Measurements from ENCODE around the gene RYR2. TPM values are rescaled to one million over a fixed set of nuclear protein-coding genes. Genes with fewer than 3 reads are reported as not detected.

RYR2 gene
- total RNA-seq, 2 experiments from 2014 or later: not detected

DNA sequence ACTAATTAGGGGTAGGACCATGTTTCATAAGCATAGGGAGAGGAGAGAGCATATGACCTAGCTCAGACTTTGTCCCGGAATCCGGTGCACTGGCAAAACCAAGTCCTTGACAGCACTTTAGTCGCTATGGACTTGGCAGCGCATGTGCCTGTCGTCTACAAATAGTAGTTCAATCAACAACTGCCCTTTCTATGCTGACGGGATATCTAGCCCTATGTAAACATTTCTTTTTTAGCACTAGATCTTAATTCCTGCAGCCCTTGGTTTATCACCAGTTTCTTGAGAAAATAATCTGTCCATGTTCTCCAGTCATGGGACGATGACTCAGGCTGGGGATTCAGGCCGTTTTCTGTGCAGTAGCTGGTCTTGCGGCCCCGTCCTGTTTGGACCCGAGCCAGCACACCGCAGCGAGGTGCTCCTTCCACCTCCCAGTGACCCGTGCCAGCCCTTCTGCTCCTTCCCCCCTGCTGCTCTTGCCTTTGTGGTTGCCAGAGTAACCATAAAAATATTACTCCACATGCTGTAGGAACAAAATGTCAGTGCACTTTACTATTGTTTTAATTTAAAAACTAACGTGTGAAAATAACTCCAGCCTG lies 29.1 kb upstream of the RYR2 start:
- CTCF ChIA-PET: no interaction called here
- no peak overlapping the region for H3K27ac Mint-ChIP-seq
- H3K9me3 Mint-ChIP-seq: no peaks in the 10 kb centered on the region
- H3K4me3 Mint-ChIP-seq: no peak overlapping the region
- H3K36me3 Mint-ChIP-seq (ENCODE audit: low read depth): no peaks in the 10 kb centered on the region
- H3K27me3 Mint-ChIP-seq: no peaks in the 10 kb centered on the region
- no peaks in the 10 kb centered on the region for H3K4me1 Mint-ChIP-seq
- no peak for DNase-seq
- POLR2A ChIA-PET: no interaction called here

DNA sequence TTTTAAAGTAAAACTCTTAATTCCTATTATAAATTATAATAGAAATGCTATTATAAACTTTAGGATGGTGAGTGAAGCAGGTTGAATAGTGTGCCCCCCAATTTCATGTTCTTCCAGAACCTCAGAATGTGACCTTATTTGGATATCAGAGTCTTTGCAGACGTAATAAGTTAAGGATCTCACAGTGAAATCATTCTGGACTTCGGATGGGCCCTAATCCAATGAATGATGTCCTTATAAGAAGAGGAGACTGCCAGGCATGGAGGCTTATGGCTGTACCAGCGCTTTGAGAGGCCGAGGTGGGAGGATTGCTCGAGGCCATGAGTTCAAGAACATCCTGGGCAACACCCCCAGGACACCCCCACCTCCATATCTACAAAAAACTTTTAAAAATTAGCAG lies 28.4 kb upstream of the RYR2 start:
- Mint-ChIP-seq H3K9me3 (no peaks in the 10 kb centered on the region), H3K27me3 (no peaks in the 10 kb centered on the region), H3K4me3 (no peak overlapping the region), H3K36me3 (ENCODE audit: low read depth) (no peaks in the 10 kb centered on the region), H3K4me1 (no peaks in the 10 kb centered on the region), H3K27ac (no peak overlapping the region)
- ChIA-PET POLR2A (no interaction called here), CTCF (no interaction called here)
- no peak for DNase-seq

DNA sequence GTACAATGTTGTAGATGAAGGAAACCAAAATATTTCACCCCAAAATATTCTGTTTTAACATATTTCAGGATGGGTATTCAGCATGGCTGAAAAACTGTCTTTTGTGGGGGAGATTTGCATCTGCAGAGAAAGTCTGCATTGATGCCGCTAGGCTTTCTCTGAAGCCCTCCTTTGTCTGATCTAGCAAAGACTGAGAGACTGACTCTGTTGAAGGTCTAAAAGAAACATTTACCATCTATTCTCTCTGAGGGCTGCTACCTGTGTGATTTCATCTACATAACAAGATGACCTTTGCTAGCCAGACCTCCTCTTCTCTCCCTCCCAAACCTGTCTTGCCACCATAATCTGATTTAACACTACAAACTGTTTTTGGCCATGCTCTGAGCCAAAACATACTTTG lies 25.4 kb upstream of the RYR2 start:
- no peak overlapping the region for H3K4me3 Mint-ChIP-seq
- CTCF ChIA-PET: no interaction called here
- POLR2A ChIA-PET: no interaction called here
- no peak for DNase-seq
- H3K27me3 Mint-ChIP-seq: no peaks in the 10 kb centered on the region
- no peaks in the 10 kb centered on the region for H3K36me3 Mint-ChIP-seq (ENCODE audit: low read depth)
- H3K9me3 Mint-ChIP-seq: no peaks in the 10 kb centered on the region
- H3K27ac Mint-ChIP-seq: no peak overlapping the region
- no peaks in the 10 kb centered on the region for H3K4me1 Mint-ChIP-seq

DNA sequence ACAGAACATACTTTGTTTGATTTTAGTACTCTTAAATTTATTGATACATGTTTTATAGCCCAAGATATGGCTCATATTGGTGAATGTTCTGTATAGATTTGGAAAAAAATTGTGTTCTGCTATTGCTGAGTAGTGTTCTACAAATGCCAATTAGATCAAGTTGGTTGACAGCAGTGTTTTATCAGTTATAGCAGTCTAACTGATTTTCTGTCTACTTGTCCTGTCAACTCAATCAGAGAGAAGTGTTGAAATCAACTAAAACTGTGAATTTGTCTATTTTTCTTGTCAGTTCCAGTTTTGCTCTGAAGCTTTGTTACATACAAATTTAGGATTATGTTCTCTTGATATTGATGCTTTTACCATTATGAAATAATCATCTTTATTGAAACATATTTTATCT lies 23.1 kb upstream of the RYR2 start:
- Mint-ChIP-seq H3K9me3 (no peaks in the 10 kb centered on the region), H3K36me3 (ENCODE audit: low read depth) (no peaks in the 10 kb centered on the region), H3K4me1 (no peaks in the 10 kb centered on the region), H3K4me3 (no peak overlapping the region), H3K27ac (no peak overlapping the region), H3K27me3 (no peaks in the 10 kb centered on the region)
- CTCF ChIA-PET: no interaction called here
- no peak for DNase-seq
- POLR2A ChIA-PET: no interaction called here

DNA sequence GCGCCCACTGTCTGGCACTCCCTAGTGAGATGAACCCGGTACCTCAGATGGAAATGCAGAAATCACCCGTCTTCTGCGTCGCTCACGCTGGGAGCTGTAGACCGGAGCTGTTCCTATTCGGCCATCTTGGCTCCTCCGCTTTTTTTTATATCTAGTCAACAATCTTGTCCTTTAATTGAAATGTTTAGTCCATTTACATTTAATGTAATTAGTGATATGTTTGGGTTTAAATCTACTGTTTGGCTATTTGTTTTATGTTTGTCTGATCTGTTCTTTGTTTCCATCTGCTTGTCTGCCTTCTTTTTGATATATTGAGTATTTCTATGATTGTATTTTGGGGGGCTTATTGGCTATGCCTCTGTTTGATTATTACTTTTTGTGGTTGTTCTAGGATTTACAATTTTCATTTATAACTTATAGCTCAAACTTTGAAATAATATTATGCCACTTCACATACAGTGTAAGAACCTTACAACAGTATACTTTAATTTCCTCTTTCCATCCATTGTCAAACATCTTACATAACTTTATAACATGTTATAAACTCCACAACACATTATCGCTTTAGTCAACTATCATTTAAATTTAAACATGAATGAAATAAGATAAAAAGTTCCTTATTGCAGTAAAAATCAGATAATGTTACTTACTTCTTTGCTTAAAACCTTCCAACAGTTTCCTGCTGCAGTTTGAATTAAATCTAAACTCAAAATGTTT lies 16.5 kb upstream of the RYR2 start:
- no peaks in the 10 kb centered on the region for H3K27me3 Mint-ChIP-seq
- CTCF ChIA-PET: no interaction called here

DNA sequence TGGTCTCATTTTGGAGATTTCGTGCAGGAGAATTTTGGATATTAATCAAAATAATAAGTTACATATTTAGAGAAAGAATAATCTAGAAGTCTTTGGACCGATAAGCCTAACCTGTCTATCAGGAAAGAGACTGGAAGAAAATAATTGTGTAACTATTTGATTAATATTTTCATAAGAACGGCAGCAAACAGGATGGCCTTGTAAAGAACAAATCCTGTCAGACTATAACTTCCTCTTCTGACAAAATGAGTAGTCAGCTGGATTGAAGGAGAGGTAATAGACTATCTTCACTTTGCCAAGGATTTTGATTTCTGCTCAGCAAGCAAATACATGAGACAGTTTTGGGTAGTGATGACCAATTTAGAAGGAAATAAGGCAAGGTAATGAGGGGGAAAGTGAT lies 12.7 kb upstream of the RYR2 start:
- H3K4me1 Mint-ChIP-seq: no peaks in the 10 kb centered on the region
- CTCF ChIA-PET: no interaction called here

More for the DNA sequence above, 16.5 kb upstream of the RYR2 start:
- Mint-ChIP-seq H3K36me3 (ENCODE audit: low read depth) (no peaks in the 10 kb centered on the region), H3K27ac (no peak overlapping the region), H3K4me3 (no peak overlapping the region), H3K9me3 (peaks cover 4% of the 10 kb centered on the region), H3K4me1 (no peaks in the 10 kb centered on the region)
- POLR2A ChIA-PET: no interaction called here
- no peak for DNase-seq

DNA sequence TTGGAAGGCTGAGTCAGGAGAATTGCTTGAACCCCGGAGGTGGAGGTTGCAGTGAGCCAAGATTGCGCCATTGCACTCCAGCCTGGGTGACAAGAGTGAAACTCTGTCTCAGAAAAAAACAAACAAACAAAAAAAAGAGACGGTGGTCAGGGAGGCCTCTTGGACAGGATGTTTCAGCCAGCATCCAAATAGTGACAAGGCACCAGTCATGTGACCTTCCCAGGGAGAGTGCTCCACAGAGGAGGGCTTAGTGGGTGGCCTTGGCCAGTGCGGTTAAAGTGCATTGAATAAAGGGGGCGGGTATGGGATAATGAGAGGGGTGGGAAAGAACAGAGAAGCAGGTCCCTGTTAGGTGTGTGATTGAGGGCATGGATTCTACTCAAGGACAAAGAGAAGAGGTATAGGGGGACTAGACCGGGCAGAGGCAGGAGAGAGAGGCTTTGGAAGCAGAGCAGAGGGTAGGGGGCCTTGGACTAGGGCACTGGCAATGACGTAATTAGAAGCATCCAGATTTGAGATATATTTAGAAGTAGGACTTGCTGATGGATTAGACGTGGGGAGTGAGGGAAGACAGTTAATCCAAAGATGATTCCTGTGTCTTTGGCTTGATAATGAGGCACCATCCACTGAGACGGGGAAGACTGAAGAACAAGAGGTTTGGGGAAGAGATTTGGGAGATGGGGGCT lies 12.0 kb upstream of the RYR2 start:
- Mint-ChIP-seq H3K36me3 (ENCODE audit: low read depth) (no peaks in the 10 kb centered on the region), H3K27me3 (peaks cover 5% of the 10 kb centered on the region)

More for the DNA sequence above, 12.7 kb upstream of the RYR2 start:
- peaks cover 4% of the 10 kb centered on the region for H3K9me3 Mint-ChIP-seq
- H3K27ac Mint-ChIP-seq: no peak overlapping the region
- H3K36me3 Mint-ChIP-seq (ENCODE audit: low read depth): no peaks in the 10 kb centered on the region
- peaks cover under 1% of the 10 kb centered on the region for H3K27me3 Mint-ChIP-seq
- POLR2A ChIA-PET: no interaction called here
- H3K4me3 Mint-ChIP-seq: no peak overlapping the region
- no peak for DNase-seq

DNA sequence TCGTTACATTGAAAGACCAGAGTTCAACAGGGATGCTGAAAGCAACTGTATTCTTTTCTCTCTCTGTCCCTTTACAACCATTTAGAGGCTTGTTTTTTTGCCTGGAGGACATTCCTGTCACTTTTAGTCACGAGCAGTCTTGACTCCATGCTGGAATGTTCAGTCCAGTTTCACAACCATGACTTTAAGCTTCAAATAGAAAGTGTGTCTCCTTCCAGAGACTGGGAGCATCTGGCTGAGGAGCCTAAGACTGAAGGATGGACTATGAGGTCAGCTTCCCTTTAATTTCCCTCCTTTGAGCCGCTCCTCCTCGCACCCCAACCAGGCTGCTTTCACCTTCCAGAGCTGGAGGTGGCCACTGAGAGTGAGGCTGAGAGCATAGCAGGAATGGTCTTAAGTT lies 10.5 kb upstream of the RYR2 start:
- Mint-ChIP-seq H3K4me1 (no peaks in the 10 kb centered on the region), H3K27ac (no peak overlapping the region), H3K4me3 (no peak overlapping the region), H3K9me3 (no peaks in the 10 kb centered on the region), H3K27me3 (peaks cover 5% of the 10 kb centered on the region), H3K36me3 (ENCODE audit: low read depth) (no peaks in the 10 kb centered on the region)
- CTCF ChIA-PET: no interaction called here
- no peak for DNase-seq
- POLR2A ChIA-PET: no interaction called here

More for the DNA sequence above, 12.0 kb upstream of the RYR2 start:
- ChIA-PET CTCF (no interaction called here), POLR2A (no interaction called here)
- Mint-ChIP-seq H3K9me3 (peaks cover 4% of the 10 kb centered on the region), H3K4me1 (no peaks in the 10 kb centered on the region), H3K27ac (no peak overlapping the region), H3K4me3 (no peak overlapping the region)
- DNase-seq: no peak

DNA sequence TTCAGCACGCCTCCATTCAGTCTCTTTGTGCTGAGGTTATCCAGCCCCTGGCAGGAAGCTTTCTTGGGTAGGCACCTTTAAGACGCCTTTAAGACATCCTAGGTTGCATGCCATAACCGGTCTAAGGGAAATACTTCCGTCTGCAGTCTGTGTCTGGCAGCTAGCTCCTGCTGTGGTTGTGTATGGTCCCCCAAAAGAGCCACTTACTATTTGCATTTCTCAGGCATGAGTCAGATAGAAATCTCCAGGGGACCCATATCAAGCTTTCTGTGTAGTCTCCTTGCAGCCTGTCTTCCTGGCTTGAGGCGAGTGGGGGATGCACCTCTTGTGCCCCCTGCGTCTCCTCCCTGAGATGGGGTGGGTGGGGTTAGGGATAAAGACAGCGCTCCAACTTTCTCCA lies 10.0 kb upstream of the RYR2 start:
- POLR2A ChIA-PET: no interaction called here
- Mint-ChIP-seq H3K36me3 (ENCODE audit: low read depth) (no peaks in the 10 kb centered on the region), H3K27ac (no peak overlapping the region), H3K27me3 (peaks cover 5% of the 10 kb centered on the region), H3K9me3 (no peaks in the 10 kb centered on the region), H3K4me1 (no peaks in the 10 kb centered on the region), H3K4me3 (no peak overlapping the region)
- CTCF ChIA-PET: no interaction called here
- DNase-seq: no peak

DNA sequence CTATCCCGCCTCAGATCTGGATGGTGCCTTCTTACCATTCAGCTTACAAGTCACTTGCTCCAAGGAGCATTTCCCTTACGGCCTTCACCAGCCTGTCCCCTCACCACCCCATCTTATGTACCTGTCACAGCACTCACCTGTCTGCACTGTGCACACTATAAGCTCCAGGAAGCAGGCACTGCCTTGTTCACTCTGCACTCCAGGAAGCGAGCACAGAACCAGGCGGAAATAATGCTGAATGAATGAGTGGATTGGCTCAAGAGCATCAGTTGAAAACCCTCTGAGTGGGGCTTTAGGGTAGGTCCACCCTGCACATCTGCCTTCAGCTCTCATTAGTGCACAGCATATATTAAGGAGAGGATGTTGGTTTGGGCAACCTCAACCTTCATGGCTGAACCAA lies 8.9 kb upstream of the RYR2 start:
- Mint-ChIP-seq H3K9me3 (no peaks in the 10 kb centered on the region), H3K27ac (no peak overlapping the region), H3K36me3 (ENCODE audit: low read depth) (no peaks in the 10 kb centered on the region), H3K27me3 (peaks cover 5% of the 10 kb centered on the region), H3K4me1 (no peaks in the 10 kb centered on the region), H3K4me3 (no peak overlapping the region)
- CTCF ChIA-PET: interaction anchor here (0.5 kb wide), 1 partner anchor 83 kb away, joined by 4 read pairs; no protein-coding TSS in a partner anchor
- no peak for DNase-seq
- POLR2A ChIA-PET: no interaction called here

DNA sequence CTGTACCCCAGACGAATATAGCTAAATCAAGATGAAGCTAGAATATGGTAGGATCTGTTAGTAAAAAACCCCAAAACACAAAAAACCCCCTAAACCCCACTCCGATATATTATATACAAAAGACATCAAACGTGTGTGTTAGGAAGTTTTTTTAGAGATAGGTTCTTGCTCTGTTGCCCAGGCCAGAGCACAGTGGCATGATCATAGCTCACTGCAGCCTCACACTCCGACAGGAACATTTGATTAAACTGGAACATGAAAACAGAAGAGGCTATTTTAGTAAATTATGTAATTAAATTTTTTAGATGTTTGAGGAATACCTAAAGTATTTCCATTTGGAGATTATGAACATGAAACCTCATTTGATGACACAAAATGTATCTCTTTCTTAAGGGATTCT lies 8.2 kb upstream of the RYR2 start:
- no peak overlapping the region for H3K4me3 Mint-ChIP-seq
- H3K9me3 Mint-ChIP-seq: no peaks in the 10 kb centered on the region
- peaks cover 9% of the 10 kb centered on the region for H3K27me3 Mint-ChIP-seq
- H3K4me1 Mint-ChIP-seq: no peaks in the 10 kb centered on the region
- no peak for DNase-seq
- POLR2A ChIA-PET: no interaction called here
- H3K36me3 Mint-ChIP-seq (ENCODE audit: low read depth): no peaks in the 10 kb centered on the region
- no peak overlapping the region for H3K27ac Mint-ChIP-seq
- CTCF ChIA-PET: no interaction called here

DNA sequence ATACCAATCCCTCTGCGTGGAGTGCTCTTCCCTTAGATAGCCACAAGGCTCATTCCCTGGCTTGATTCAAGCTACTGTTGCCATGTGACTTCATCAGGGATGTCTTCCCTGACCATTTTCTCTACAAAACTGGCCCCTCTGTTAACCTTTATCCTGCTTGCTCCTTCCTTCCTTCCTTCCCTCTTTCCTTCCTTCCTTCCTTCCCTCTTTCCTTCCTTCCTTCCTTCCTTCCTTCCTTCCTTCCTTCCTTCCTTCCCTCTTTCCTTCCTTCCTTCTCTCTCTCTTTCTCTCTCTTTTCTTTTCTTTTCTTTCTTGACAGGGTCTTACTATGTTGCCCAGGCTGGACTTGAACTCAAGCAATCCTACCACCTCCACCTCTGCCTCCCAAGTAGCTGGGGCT lies 6.2 kb upstream of the RYR2 start:
- POLR2A ChIA-PET: no interaction called here

DNA sequence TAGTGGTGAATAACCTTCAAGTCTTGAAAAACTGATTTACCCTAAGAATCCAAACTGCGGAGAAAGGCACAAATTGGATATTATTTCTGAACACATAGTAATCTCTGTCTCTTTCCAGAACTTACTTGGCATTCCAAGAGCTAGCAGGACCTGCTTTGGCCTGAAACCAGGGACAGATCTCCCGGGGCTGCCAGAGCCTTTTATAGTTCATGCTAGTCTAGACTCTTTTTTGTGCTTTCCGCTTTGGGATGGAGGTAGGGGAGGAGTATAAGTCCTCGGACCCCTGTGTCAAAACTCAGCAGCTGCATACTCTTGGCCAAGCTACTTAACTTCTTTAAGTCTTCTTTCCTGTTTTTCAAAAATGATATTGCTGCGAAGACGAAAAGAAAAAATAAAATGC lies 3.8 kb upstream of the RYR2 start:
- CTCF ChIA-PET: interaction anchor here (0.7 kb wide), 1 partner anchor 523 kb away, joined by 3 read pairs; no protein-coding TSS in a partner anchor
- Mint-ChIP-seq H3K27ac (no peak overlapping the region), H3K36me3 (ENCODE audit: low read depth) (peaks cover 2% of the 10 kb centered on the region), H3K4me3 (no peak overlapping the region), H3K4me1 (peaks cover 4% of the 10 kb centered on the region), H3K9me3 (no peaks in the 10 kb centered on the region), H3K27me3 (peaks cover 34% of the 10 kb centered on the region)
- no peak for DNase-seq
- POLR2A ChIA-PET: no interaction called here

More for the DNA sequence above, 6.2 kb upstream of the RYR2 start:
- Mint-ChIP-seq H3K4me3 (no peak overlapping the region), H3K36me3 (ENCODE audit: low read depth) (no peaks in the 10 kb centered on the region), H3K27ac (no peak overlapping the region), H3K9me3 (no peaks in the 10 kb centered on the region), H3K27me3 (peaks cover 16% of the 10 kb centered on the region), H3K4me1 (no peaks in the 10 kb centered on the region)
- CTCF ChIA-PET: no interaction called here
- no peak for DNase-seq

DNA sequence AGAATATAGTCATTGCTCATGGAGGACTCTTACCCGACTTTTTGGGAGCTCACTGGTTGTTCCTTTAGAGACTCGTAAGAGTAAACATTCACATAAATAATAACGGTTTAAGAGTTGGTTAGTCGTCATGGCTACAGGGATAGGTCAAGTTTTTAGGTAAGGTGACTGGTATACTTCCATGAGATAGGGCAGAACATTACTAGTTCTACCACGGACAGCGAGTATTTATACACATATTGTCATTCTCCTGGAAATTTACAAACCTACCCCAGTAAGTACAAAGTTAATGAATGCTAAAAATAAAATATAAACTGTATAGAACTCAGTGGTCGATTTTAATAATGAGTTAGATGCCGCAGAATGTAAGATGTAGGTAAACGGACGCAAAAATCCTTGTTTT lies 1.2 kb upstream of the RYR2 start:
- Mint-ChIP-seq H3K36me3 (ENCODE audit: low read depth) (peaks cover 2% of the 10 kb centered on the region), H3K4me1 (peaks cover 6% of the 10 kb centered on the region), H3K9me3 (no peaks in the 10 kb centered on the region), H3K27me3 (peaks cover 49% of the 10 kb centered on the region), H3K27ac (no peak overlapping the region), H3K4me3 (no peak overlapping the region)
- ChIA-PET CTCF (no interaction called here), POLR2A (no interaction called here)
- DNase-seq: no peak

Data from activated CD4-positive, alpha-beta T cell treated with anti-CD3 and anti-CD28 coated beads, Interleukin-2, amount 10 ng/mL, durations not matched to agents 7 days and 5 days (primary cell).